ENCODE results near the gene DNAJC1. TPM values are rescaled to one million over a fixed set of nuclear protein-coding genes. Genes with fewer than 3 reads are reported as not detected.

The DNAJC1 gene
- total and polyA plus RNA-seq, 10 of the 15 experiments (the other 5 are each of a cell fraction or from before 2014, with no cell fraction given), result 2.5 to 39.3 (median 20.4) TPM

DNA sequence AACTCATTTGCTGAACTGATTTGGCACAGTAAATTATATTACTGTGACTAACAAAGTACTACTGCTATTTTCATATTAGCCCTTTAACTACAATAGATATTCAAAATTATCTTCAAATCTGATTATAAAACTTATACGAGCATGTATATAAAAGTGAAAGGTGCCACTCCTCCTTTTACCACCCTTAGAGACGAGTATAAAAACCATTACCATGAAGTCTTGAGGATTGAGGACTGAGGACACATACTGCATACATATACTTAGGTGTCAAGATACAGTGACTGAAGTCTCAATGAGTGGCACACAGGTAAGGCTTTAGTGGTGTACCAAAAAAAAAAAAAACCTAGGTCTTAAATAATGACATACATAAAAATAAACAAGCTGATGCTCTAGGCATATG, 98.6 kb downstream of the DNAJC1 start:
- ATAC-seq, result no peak
- CTCF ChIA-PET, result no interaction called here
- intact Hi-C loops (cut with micrococcal nuclease; ENCODE audit: unreplicated experiment), result no loop called here

More for the DNA sequence above, 98.6 kb downstream of the DNAJC1 start:
- FAIRE-seq (no peak), DNase-seq (ENCODE audit: low read depth, low spot score) (no peak)
- Histone ChIP-seq H3K4me3 (no peak overlapping the region), H3K27ac (ENCODE audit: control insufficient read depth, insufficient read depth) (no peak overlapping the region), H3K4me2 (ENCODE audit: control insufficient read depth, insufficient read depth) (no peak overlapping the region), H4K20me1 (ENCODE audit: control insufficient read depth, insufficient read depth) (no peaks in the 10 kb centered on the region), H3K9me3 (replicated peaks; ENCODE audit: control insufficient read depth, insufficient read depth, low read length) (no peaks in the 10 kb centered on the region), H3K36me3 (ENCODE audit: control insufficient read depth in 2 of 2, insufficient read depth in 2 of 2, low read length in 1 of 2) (no peaks in the 10 kb centered on the region), H2AFZ (ENCODE audit: control insufficient read depth, low read depth, low read length) (no peak overlapping the region), H3K79me2 (ENCODE audit: control insufficient read depth, insufficient read depth, low read length) (no peaks in the 10 kb centered on the region), H3K27me3 (replicated peaks in 1 of 2; ENCODE audit: control insufficient read depth in 2 of 2, insufficient read depth in 2 of 2, low read length in 1 of 2) (no peaks in the 10 kb centered on the region), H3K9ac (ENCODE audit: control insufficient read depth, insufficient read depth, low read length) (no peak overlapping the region), H3K4me1 (ENCODE audit: control insufficient read depth, insufficient read depth, low read length) (no peaks in the 10 kb centered on the region)
- TF ChIP-seq BRCA1 (IDR thresholded peaks at IDR 0.05; ENCODE audit: low read depth, low read length) (no peak), YY1 (IDR thresholded peaks at IDR 0.05; ENCODE audit: low read depth, low read length) (no peak), SIX5 (IDR thresholded peaks at IDR 0.05; ENCODE audit: low read depth, low read length, severe bottlenecking) (no peak), TBL1XR1 (IDR thresholded peaks at IDR 0.05; ENCODE audit: low read depth, low read length) (no peak), BACH1 (IDR thresholded peaks at IDR 0.05; ENCODE audit: borderline replicate concordance) (no peak), MEF2B (IDR thresholded peaks at IDR 0.05; ENCODE audit: partially characterized antibody, poor library complexity, severe bottlenecking) (no peak), NRF1 (conservative IDR thresholded peaks at IDR 0.05; ENCODE audit: low read depth, low read length) (no peak), STAT3 (IDR thresholded peaks at IDR 0.05; ENCODE audit: low read depth, low read length) (no peak), POU2F2 (IDR thresholded peaks at IDR 0.05; ENCODE audit: borderline replicate concordance, low read depth, low read length) (no peak), PAX8 (IDR thresholded peaks at IDR 0.05) (no peak), ZNF622 (IDR thresholded peaks at IDR 0.05) (no peak), POLR2AphosphoS5 (IDR thresholded peaks at IDR 0.05; ENCODE audit: low read length) (no peak)
- TF ChIP-seq, protein P1, sequence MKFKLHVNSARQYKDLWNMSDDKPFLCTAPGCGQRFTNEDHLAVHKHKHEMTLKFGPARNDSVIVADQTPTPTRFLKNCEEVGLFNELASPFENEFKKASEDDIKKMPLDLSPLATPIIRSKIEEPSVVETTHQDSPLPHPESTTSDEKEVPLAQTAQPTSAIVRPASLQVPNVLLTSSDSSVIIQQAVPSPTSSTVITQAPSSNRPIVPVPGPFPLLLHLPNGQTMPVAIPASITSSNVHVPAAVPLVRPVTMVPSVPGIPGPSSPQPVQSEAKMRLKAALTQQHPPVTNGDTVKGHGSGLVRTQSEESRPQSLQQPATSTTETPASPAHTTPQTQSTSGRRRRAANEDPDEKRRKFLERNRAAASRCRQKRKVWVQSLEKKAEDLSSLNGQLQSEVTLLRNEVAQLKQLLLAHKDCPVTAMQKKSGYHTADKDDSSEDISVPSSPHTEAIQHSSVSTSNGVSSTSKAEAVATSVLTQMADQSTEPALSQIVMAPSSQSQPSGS (IDR thresholded peaks at IDR 0.05; ENCODE audit: low read length), result no peak
- TF ChIP-seq, protein P2, sequence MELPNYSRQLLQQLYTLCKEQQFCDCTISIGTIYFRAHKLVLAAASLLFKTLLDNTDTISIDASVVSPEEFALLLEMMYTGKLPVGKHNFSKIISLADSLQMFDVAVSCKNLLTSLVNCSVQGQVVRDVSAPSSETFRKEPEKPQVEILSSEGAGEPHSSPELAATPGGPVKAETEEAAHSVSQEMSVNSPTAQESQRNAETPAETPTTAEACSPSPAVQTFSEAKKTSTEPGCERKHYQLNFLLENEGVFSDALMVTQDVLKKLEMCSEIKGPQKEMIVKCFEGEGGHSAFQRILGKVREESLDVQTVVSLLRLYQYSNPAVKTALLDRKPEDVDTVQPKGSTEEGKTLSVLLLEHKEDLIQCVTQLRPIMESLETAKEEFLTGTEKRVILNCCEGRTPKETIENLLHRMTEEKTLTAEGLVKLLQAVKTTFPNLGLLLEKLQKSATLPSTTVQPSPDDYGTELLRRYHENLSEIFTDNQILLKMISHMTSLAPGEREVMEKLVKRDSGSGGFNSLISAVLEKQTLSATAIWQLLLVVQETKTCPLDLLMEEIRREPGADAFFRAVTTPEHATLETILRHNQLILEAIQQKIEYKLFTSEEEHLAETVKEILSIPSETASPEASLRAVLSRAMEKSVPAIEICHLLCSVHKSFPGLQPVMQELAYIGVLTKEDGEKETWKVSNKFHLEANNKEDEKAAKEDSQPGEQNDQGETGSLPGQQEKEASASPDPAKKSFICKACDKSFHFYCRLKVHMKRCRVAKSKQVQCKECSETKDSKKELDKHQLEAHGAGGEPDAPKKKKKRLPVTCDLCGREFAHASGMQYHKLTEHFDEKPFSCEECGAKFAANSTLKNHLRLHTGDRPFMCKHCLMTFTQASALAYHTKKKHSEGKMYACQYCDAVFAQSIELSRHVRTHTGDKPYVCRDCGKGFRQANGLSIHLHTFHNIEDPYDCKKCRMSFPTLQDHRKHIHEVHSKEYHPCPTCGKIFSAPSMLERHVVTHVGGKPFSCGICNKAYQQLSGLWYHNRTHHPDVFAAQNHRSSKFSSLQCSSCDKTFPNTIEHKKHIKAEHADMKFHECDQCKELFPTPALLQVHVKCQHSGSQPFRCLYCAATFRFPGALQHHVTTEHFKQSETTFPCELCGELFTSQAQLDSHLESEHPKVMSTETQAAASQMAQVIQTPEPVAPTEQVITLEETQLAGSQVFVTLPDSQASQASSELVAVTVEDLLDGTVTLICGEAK (IDR thresholded peaks at IDR 0.05; ENCODE audit: borderline replicate concordance), result no peak
- POLR2A ChIA-PET, result no interaction called here
- SMC1A ChIA-PET (ENCODE audit: uncharacterized antibody, unreplicated experiment), result no interaction called here
- RAD21 ChIA-PET (ENCODE audit: unreplicated experiment), result no interaction called here
- no TSS peak for BruUV-seq (replicated peaks)
- 92% methylated on average over 2 of the region's 2 CpGs for WGBS (ENCODE audit: insufficient coverage, insufficient replicate concordance, low lambda C conversion rate, missing lambda C conversion rate)
- in situ Hi-C loops (cut with MboI), result no loop called here

Data from GM12878 (cell line).